Measurements from ENCODE around the gene CMTR2. TPM values are rescaled to one million over a fixed set of nuclear protein-coding genes. Genes with fewer than 3 reads are reported as not detected.

Gene CMTR2
- 13.0 and 21.2 TPM in 2 replicates for total RNA-seq

GRCh38 chr16:71288890-71289731 lies at the start of gene CMTR2:
Gene CMTR2 (minus strand): TSS chr16:71289402. CDS start chr16:71285920, 3,482 bp downstream.

Other genes starting within 250 kb of the CMTR2 start
- gene HYDIN, start 58.7 kb downstream of the CMTR2 start, total RNA-seq = not detected in 2 replicates
- gene CALB2, start 69.3 kb upstream of the CMTR2 start, total RNA-seq = 1.3 TPM in 1 of 2 replicates, not detected in the other
- gene TLE7, start 152.7 kb upstream of the CMTR2 start, total RNA-seq = 0.14 TPM in 1 of 2 replicates, not detected in the other
- gene ZNF23, start 172.8 kb upstream of the CMTR2 start, total RNA-seq = 3.7 and 5.0 TPM in 2 replicates
- 0.42 and 0.49 TPM in 2 replicates for gene ZNF19, start 199.9 kb upstream of the CMTR2 start, total RNA-seq
- not detected in 2 replicates for gene CHST4, start 237.0 kb upstream of the CMTR2 start, total RNA-seq

Data from airway epithelial cell (primary cell).